Measurements from ENCODE around the gene ABCA12.

ABCA12 gene

GRCh38 chr2:215136669-215137328 is 1.6 kb downstream of the ABCA12 start:
- H3K79me2 ChIP-seq (ENCODE audit: control insufficient read depth, insufficient read depth, low read length, unreplicated experiment) = no peaks in the 10 kb centered on the region
- no peaks in the 10 kb centered on the region for H3K36me3 ChIP-seq (ENCODE audit: insufficient read depth, low read length)
- peak overlapping the region; percentile 54; the same call in 1 of the 2 replicates for H3K27ac ChIP-seq (ENCODE audit: low read depth, low read length)
- H3K27me3 ChIP-seq (ENCODE audit: insufficient read depth, low read length) = no peaks in the 10 kb centered on the region
- H3K4me3 ChIP-seq (ENCODE audit: low read depth, low read length) = no peak overlapping the region
- peaks cover 21% of the 10 kb centered on the region for H3K4me1 ChIP-seq (ENCODE audit: control insufficient read depth, insufficient read depth, low read length, unreplicated experiment)
- no peak overlapping the region for H2AFZ ChIP-seq (ENCODE audit: low read length, unreplicated experiment)

GRCh38 chr2:215120401-215120800 is 18.0 kb downstream of the ABCA12 start:
- Histone ChIP-seq H3K36me3 (ENCODE audit: insufficient read depth, low read length) (no peaks in the 10 kb centered on the region), H3K27me3 (ENCODE audit: insufficient read depth, low read length) (peaks cover 8% of the 10 kb centered on the region; the same call in 1 of the 2 replicates), H2AFZ (ENCODE audit: low read length, unreplicated experiment) (no peak overlapping the region), H3K4me1 (ENCODE audit: control insufficient read depth, insufficient read depth, low read length, unreplicated experiment) (no peaks in the 10 kb centered on the region), H3K4me3 (ENCODE audit: low read depth, low read length) (no peak overlapping the region), H3K79me2 (ENCODE audit: control insufficient read depth, insufficient read depth, low read length, unreplicated experiment) (no peaks in the 10 kb centered on the region), H3K27ac (ENCODE audit: low read depth, low read length) (no peak overlapping the region)

- Histone ChIP-seq H3K27ac (ENCODE audit: low read depth, low read length) (no peak overlapping the region), H3K4me1 (ENCODE audit: control insufficient read depth, insufficient read depth, low read length, unreplicated experiment) (no peaks in the 10 kb centered on the region), H2AFZ (ENCODE audit: low read length, unreplicated experiment) (no peak overlapping the region), H3K4me3 (ENCODE audit: low read depth, low read length) (no peak overlapping the region), H3K27me3 (ENCODE audit: insufficient read depth, low read length) (peaks cover 10% of the 10 kb centered on the region; the same call in 1 of the 2 replicates), H3K36me3 (ENCODE audit: insufficient read depth, low read length) (no peaks in the 10 kb centered on the region), H3K79me2 (ENCODE audit: control insufficient read depth, insufficient read depth, low read length, unreplicated experiment) (no peaks in the 10 kb centered on the region)
Measured at GRCh38 chr2:215119847-215120246, 18.6 kb downstream of the ABCA12 start.

- Histone ChIP-seq H3K4me1 (ENCODE audit: control insufficient read depth, insufficient read depth, low read length, unreplicated experiment) (no peaks in the 10 kb centered on the region), H3K27me3 (ENCODE audit: insufficient read depth, low read length) (0 out of 2 replicates have a peak, but pooled peaks cover 2% of the 10 kb centered on the region), H3K79me2 (ENCODE audit: control insufficient read depth, insufficient read depth, low read length, unreplicated experiment) (no peaks in the 10 kb centered on the region), H3K36me3 (ENCODE audit: insufficient read depth, low read length) (no peaks in the 10 kb centered on the region), H2AFZ (ENCODE audit: low read length, unreplicated experiment) (no peak overlapping the region), H3K4me3 (ENCODE audit: low read depth, low read length) (no peak overlapping the region), H3K27ac (ENCODE audit: low read depth, low read length) (no peak overlapping the region)
Measured at GRCh38 chr2:215110918-215111317, 27.5 kb downstream of the ABCA12 start.

GRCh38 chr2:215107216-215108056 is 31.0 kb downstream of the ABCA12 start:
- Histone ChIP-seq H3K4me3 (ENCODE audit: low read depth, low read length) (no peak overlapping the region), H3K79me2 (ENCODE audit: control insufficient read depth, insufficient read depth, low read length, unreplicated experiment) (no peaks in the 10 kb centered on the region), H2AFZ (ENCODE audit: low read length, unreplicated experiment) (no peak overlapping the region), H3K27ac (ENCODE audit: low read depth, low read length) (no peak overlapping the region), H3K36me3 (ENCODE audit: insufficient read depth, low read length) (no peaks in the 10 kb centered on the region), H3K4me1 (ENCODE audit: control insufficient read depth, insufficient read depth, low read length, unreplicated experiment) (no peaks in the 10 kb centered on the region), H3K27me3 (ENCODE audit: insufficient read depth, low read length) (no peaks in the 10 kb centered on the region)

GRCh38 chr2:215105607-215106354 is 32.6 kb downstream of the ABCA12 start:
- H3K36me3 ChIP-seq (ENCODE audit: insufficient read depth, low read length) = no peaks in the 10 kb centered on the region
- no peak overlapping the region for H2AFZ ChIP-seq (ENCODE audit: low read length, unreplicated experiment)
- H3K27ac ChIP-seq (ENCODE audit: low read depth, low read length) = no peak overlapping the region
- no peaks in the 10 kb centered on the region for H3K79me2 ChIP-seq (ENCODE audit: control insufficient read depth, insufficient read depth, low read length, unreplicated experiment)
- H3K4me1 ChIP-seq (ENCODE audit: control insufficient read depth, insufficient read depth, low read length, unreplicated experiment) = no peaks in the 10 kb centered on the region
- H3K4me3 ChIP-seq (ENCODE audit: low read depth, low read length) = no peak overlapping the region
- no peaks in the 10 kb centered on the region for H3K27me3 ChIP-seq (ENCODE audit: insufficient read depth, low read length)

- Histone ChIP-seq H3K4me3 (ENCODE audit: low read depth, low read length) (no peak overlapping the region), H3K36me3 (ENCODE audit: insufficient read depth, low read length) (no peaks in the 10 kb centered on the region), H3K79me2 (ENCODE audit: control insufficient read depth, insufficient read depth, low read length, unreplicated experiment) (no peaks in the 10 kb centered on the region), H2AFZ (ENCODE audit: low read length, unreplicated experiment) (no peak overlapping the region), H3K27ac (ENCODE audit: low read depth, low read length) (no peak overlapping the region), H3K4me1 (ENCODE audit: control insufficient read depth, insufficient read depth, low read length, unreplicated experiment) (no peaks in the 10 kb centered on the region), H3K27me3 (ENCODE audit: insufficient read depth, low read length) (no peaks in the 10 kb centered on the region)
Measured at GRCh38 chr2:215104226-215104625, 34.2 kb downstream of the ABCA12 start.

GRCh38 chr2:215098875-215099274 is 39.6 kb downstream of the ABCA12 start:
- H3K27me3 ChIP-seq (ENCODE audit: insufficient read depth, low read length) = peaks cover 13% of the 10 kb centered on the region
- H3K4me1 ChIP-seq (ENCODE audit: control insufficient read depth, insufficient read depth, low read length, unreplicated experiment) = no peaks in the 10 kb centered on the region
- H3K4me3 ChIP-seq (ENCODE audit: low read depth, low read length) = no peak overlapping the region
- H2AFZ ChIP-seq (ENCODE audit: low read length, unreplicated experiment) = no peak overlapping the region
- no peaks in the 10 kb centered on the region for H3K79me2 ChIP-seq (ENCODE audit: control insufficient read depth, insufficient read depth, low read length, unreplicated experiment)
- no peaks in the 10 kb centered on the region for H3K36me3 ChIP-seq (ENCODE audit: insufficient read depth, low read length)
- no peak overlapping the region for H3K27ac ChIP-seq (ENCODE audit: low read depth, low read length)

GRCh38 chr2:215084080-215084479 is 54.3 kb downstream of the ABCA12 start:
- Histone ChIP-seq H3K4me1 (ENCODE audit: control insufficient read depth, insufficient read depth, low read length, unreplicated experiment) (no peaks in the 10 kb centered on the region), H2AFZ (ENCODE audit: low read length, unreplicated experiment) (no peak overlapping the region), H3K4me3 (ENCODE audit: low read depth, low read length) (no peak overlapping the region), H3K27ac (ENCODE audit: low read depth, low read length) (no peak overlapping the region), H3K36me3 (ENCODE audit: insufficient read depth, low read length) (no peaks in the 10 kb centered on the region), H3K27me3 (ENCODE audit: insufficient read depth, low read length) (peaks cover 5% of the 10 kb centered on the region; the same call in 1 of the 2 replicates), H3K79me2 (ENCODE audit: control insufficient read depth, insufficient read depth, low read length, unreplicated experiment) (no peaks in the 10 kb centered on the region)

GRCh38 chr2:215083146-215083545 is 55.3 kb downstream of the ABCA12 start:
- no peak overlapping the region for H3K4me3 ChIP-seq (ENCODE audit: low read depth, low read length)

More at GRCh38 chr2:215083146-215083545, 55.3 kb downstream of the ABCA12 start:
- H3K4me1 ChIP-seq (ENCODE audit: control insufficient read depth, insufficient read depth, low read length, unreplicated experiment) = no peaks in the 10 kb centered on the region
- H3K79me2 ChIP-seq (ENCODE audit: control insufficient read depth, insufficient read depth, low read length, unreplicated experiment) = no peaks in the 10 kb centered on the region
- H3K36me3 ChIP-seq (ENCODE audit: insufficient read depth, low read length) = no peaks in the 10 kb centered on the region
- no peak overlapping the region for H2AFZ ChIP-seq (ENCODE audit: low read length, unreplicated experiment)
- H3K27ac ChIP-seq (ENCODE audit: low read depth, low read length) = no peak overlapping the region
- peaks cover 14% of the 10 kb centered on the region for H3K27me3 ChIP-seq (ENCODE audit: insufficient read depth, low read length)
